GM23248 (cell line): ENCODE results near the gene MYH15. TPM values are rescaled to one million over a fixed set of nuclear protein-coding genes. Genes with fewer than 3 reads are reported as not detected.

Source experiments
- DNase-seq: peaks from one replicate; pipeline ENCODE4 v3.0.0-alpha.2; 2015
- H2AFZ ChIP-seq: fragments of 200-600 bp; sonication (generic); 2 replicates; pipeline ENCODE4 v1.6.1; 2016; ENCODE audit warnings: antibody characterized with exemption
- H3F3A ChIP-seq: fragments of 200-600 bp; sonication (generic); 2 replicates; pipeline ENCODE4 v1.6.1; 2016; ENCODE audit warnings: mild to moderate bottlenecking, antibody characterized with exemption, mixed run types; ENCODE audit not compliant: insufficient read depth
- H3K27ac ChIP-seq: fragments of 200-600 bp; sonication (generic); 2 replicates; pipeline ENCODE4 v1.5.1; 2016; ENCODE audit warnings: mild to moderate bottlenecking
- H3K27me3 ChIP-seq: fragments of 200-600 bp; sonication (generic); replicated peaks from 2 replicates; pipeline ENCODE4 v1.6.1; 2016; ENCODE audit warnings: mild to moderate bottlenecking; ENCODE audit not compliant: insufficient read depth
- H3K36me3 ChIP-seq: fragments of 200-600 bp; sonication (generic); 2 replicates; pipeline ENCODE4 v1.6.1; 2016; ENCODE audit warnings: low read depth, mild to moderate bottlenecking
- H3K4me1 ChIP-seq: fragments of 200-600 bp; sonication (generic); 2 replicates; pipeline ENCODE4 v1.6.1; 2016; ENCODE audit warnings: mild to moderate bottlenecking; ENCODE audit not compliant: insufficient read depth
- H3K4me2 ChIP-seq: fragments of 200-600 bp; sonication (generic); one replicate; pipeline ENCODE4 v1.6.1; 2016; ENCODE audit warnings: mild to moderate bottlenecking; ENCODE audit not compliant: unreplicated experiment
- H3K4me3 ChIP-seq: fragments of 200-600 bp; sonication (generic); 2 replicates; pipeline ENCODE4 v1.5.1; 2016; ENCODE audit warnings: mild to moderate bottlenecking
- H3K79me2 ChIP-seq: fragments of 200-600 bp; sonication (generic); 2 replicates; pipeline ENCODE4 v1.6.1; 2016; ENCODE audit warnings: mild to moderate bottlenecking; ENCODE audit not compliant: insufficient read depth
- H3K9ac ChIP-seq: fragments of 200-600 bp; sonication (generic); 2 replicates; pipeline ENCODE4 v1.6.1; 2016; ENCODE audit warnings: mild to moderate bottlenecking
- H3K9me2 ChIP-seq: fragments of 200-600 bp; sonication (generic); 2 replicates; pipeline ENCODE4 v1.6.1; 2016; ENCODE audit warnings: mixed run types, mild to moderate bottlenecking, moderate library complexity; ENCODE audit not compliant: insufficient read depth
- H3K9me3 ChIP-seq: fragments of 200-600 bp; sonication (generic); one replicate; pipeline ENCODE4 v1.6.1; 2017; ENCODE audit warnings: low read depth
- H4K20me1 ChIP-seq: fragments of 200-600 bp; sonication (generic); 2 replicates; pipeline ENCODE4 v1.6.0; 2016; ENCODE audit not compliant: insufficient read depth
- EZH2 ChIP-seq: fragments of 200-600 bp; sonication (generic); IDR thresholded peaks from 2 replicates; pipeline ENCODE4 v1.6.1; 2018; ENCODE audit warnings: antibody characterized with exemption, mild to moderate bottlenecking; ENCODE audit not compliant: insufficient read depth, poor library complexity, severe bottlenecking
- EZH2phosphoT487 ChIP-seq: fragments of 200-600 bp; sonication (generic); IDR thresholded peaks from 2 replicates; pipeline ENCODE4 v1.6.1; 2018; ENCODE audit warnings: antibody characterized with exemption, moderate library complexity, mild to moderate bottlenecking, low read depth; ENCODE audit not compliant: insufficient read depth
- WGBS, 2 experiments: methylation state at CpG; one replicate each; pipeline ENCODE4 v1.1.6; 2015 to 2017; ENCODE audit warnings: low lambda C conversion rate in 2 of 2, low coverage in 1 of 2; ENCODE audit errors: missing lambda C conversion rate in 2 of 2; 5-methylcytosine and 5-hydroxymethylcytosine counted together
- in situ Hi-C: fragments of 300-500 bp; cut with MboI; formaldehyde crosslinking; loops from 2 replicates; pipeline ENCODE4 v1.15.0; 2020
- polyA plus RNA-seq: library from polyadenylated mRNA; unstranded; fragments of >200 nt; fragmentation: Nextera tagmentation; extraction: Ambion mirVana; gene quantifications from 2 replicates; pipeline ENCODE4 v1.2.1, GENCODE V29; 2016
- total RNA-seq: library from RNA; depleted of rRNA; stranded (reverse); fragments of >200 nt; shearing (Covaris generic); gene quantifications from 2 replicates; pipeline ENCODE4 v1.2.3, GENCODE V29; 2014

Gene MYH15
- total and polyA plus RNA-seq, 2 experiments from 2014 or later = 0.08 to 0.11 TPM

DNA sequence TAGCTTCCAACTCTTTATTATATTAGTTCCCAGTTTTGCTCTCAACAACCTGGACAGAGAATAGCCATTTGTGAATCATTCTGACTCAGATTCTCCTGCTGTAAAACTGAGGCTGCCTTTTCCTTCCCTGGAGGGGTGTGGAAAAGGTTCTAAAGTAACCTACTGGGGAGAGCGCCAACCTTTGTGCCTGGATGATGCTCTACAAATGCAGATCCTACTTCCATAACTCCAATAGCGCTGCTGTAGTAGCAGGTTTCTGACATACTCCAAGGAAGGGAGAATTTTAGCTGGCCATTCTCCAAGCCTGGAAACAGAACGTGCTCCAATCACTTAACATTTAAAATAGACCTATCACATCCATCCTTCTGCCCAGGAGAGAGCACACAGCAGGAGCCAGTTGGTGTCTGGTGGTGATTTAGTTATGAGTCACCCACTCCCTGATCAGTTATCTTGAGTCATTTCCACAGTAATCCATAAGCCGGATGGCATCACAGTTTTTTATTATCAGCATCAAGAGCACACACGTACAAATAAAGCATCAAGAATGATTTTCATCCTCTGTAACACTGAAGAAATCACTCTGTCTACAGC lies 38.3 kb downstream of the MYH15 start:
- Histone ChIP-seq H3K9ac (peak overlapping the region; percentile 27; the same call in 1 of the 2 replicates), H3K79me2 (no peaks in the 10 kb centered on the region), H2AFZ (peak overlapping the region; percentile 38), H3K4me2 (peak overlapping the region; percentile 56), H3K27me3 (no peaks in the 10 kb centered on the region), H3K36me3 (no peaks in the 10 kb centered on the region), H3K27ac (peak overlapping the region; percentile 71), H3K9me2 (no peaks in the 10 kb centered on the region), H3K4me3 (peak overlapping the region; percentile 31), H3F3A (peaks cover 26% of the 10 kb centered on the region), H4K20me1 (no peaks in the 10 kb centered on the region), H3K4me1 (peaks cover 19% of the 10 kb centered on the region), H3K9me3 (no peaks in the 10 kb centered on the region)
- DNase-seq = peak; percentile 93
- 7 to 10% methylated on average over 5 of the region's 5 CpGs for WGBS, 2 experiments
- TF ChIP-seq EZH2 = no peak
- TF ChIP-seq EZH2phosphoT487 = no peak
- in situ Hi-C loops = loop anchor here (10.0 kb wide), 1 partner anchor 547 kb away; no protein-coding TSS in a partner anchor

DNA sequence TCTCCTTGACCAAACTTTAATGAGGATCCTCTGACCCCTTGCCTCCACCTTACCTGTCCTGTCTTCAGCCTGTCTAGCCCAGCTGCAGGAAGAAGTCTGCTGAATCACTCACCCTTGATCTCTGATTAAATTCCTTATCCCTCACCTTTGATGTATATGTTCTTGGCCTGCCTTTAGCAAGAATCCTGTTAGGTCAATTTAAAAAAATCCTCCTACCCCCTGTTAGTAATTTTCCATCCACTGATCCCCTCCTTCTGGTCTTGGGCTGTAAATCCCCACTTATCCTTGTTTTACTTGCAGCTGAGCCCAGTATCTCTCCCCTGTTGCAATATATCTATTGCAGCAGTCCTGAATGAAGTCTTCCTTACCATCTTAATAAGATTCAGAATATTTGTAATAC lies 39.0 kb downstream of the MYH15 start:
- Histone ChIP-seq H3K36me3 (no peaks in the 10 kb centered on the region), H3K9me3 (no peaks in the 10 kb centered on the region), H3K27ac (peak overlapping the region; percentile 71), H3K4me3 (peak overlapping the region; percentile 31), H3K4me2 (peak overlapping the region; percentile 56), H4K20me1 (no peaks in the 10 kb centered on the region), H3K9ac (peak overlapping the region; percentile 27; the same call in 1 of the 2 replicates), H3K4me1 (peaks cover 19% of the 10 kb centered on the region), H3F3A (peaks cover 26% of the 10 kb centered on the region), H3K27me3 (no peaks in the 10 kb centered on the region), H2AFZ (0 out of 2 replicates have a peak overlapping the region, but pooled peaks have one; percentile 38), H3K79me2 (no peaks in the 10 kb centered on the region), H3K9me2 (no peaks in the 10 kb centered on the region)
- TF ChIP-seq EZH2 (no peak), EZH2phosphoT487 (no peak)
- DNase-seq = peak; percentile 42
- in situ Hi-C loops = loop anchor here (10.0 kb wide), 1 partner anchor 547 kb away; no protein-coding TSS in a partner anchor

DNA sequence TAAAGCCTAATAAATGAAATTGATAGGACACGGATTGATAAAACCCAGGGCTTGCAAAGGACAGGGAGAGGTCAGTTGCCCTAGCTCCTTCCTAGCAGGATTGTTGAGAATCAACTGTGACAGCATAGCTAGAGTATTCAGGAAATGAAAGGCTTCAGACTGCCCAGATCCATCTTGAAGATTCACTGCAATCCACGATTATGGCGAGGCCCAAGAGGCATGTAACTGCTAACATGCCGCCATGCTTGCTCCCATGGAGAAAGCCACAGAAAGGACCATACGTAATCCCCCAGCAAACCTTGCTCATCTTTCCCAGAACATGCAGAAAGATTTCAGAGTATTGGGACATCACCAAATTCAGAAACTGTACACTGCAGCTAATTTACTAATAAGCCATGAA lies 41.3 kb downstream of the MYH15 start:
- Histone ChIP-seq H4K20me1 (no peaks in the 10 kb centered on the region), H3K27me3 (no peaks in the 10 kb centered on the region), H3K4me1 (peaks cover 19% of the 10 kb centered on the region), H3K9me2 (no peaks in the 10 kb centered on the region; the same call in 1 of the 2 replicates), H3K9ac (no peak overlapping the region), H3K9me3 (no peaks in the 10 kb centered on the region), H3K79me2 (no peaks in the 10 kb centered on the region), H3K4me2 (no peak overlapping the region), H3F3A (peaks cover 26% of the 10 kb centered on the region), H3K4me3 (no peak overlapping the region), H3K36me3 (no peaks in the 10 kb centered on the region), H3K27ac (no peak overlapping the region), H2AFZ (no peak overlapping the region)
- in situ Hi-C loops = no loop called here
- TF ChIP-seq EZH2phosphoT487 = no peak
- TF ChIP-seq EZH2 = no peak
- WGBS, 2 experiments = 98 to 99% methylated on average over 4 to 5 of the region's 5 CpGs
- no peak for DNase-seq

DNA sequence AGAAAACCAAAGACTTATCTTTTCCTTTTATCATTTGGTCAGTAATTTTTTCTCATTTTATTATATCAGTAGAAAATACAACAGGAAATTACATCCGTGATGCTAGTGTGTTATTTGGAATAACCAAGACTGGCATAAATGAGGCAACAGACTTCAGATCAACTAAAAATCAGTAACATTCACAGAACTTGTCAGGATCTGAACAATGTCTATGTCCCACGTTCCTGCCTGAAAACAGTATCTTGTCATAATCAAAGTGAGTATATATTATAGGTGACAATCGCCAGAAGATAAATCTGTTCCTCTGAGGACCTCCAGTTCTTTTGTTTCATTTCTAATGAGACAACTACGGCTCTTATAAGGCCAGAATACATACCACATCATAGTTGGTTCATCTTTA lies 41.8 kb downstream of the MYH15 start:
- no peak for DNase-seq
- no peaks in the 10 kb centered on the region for H3K9me3 ChIP-seq
- H3K79me2 ChIP-seq = no peaks in the 10 kb centered on the region
- H3F3A ChIP-seq = peaks cover 26% of the 10 kb centered on the region
- in situ Hi-C loops = no loop called here
- peaks cover 19% of the 10 kb centered on the region for H3K4me1 ChIP-seq
- WGBS, 2 experiments = 61 to 66% methylated on average over 4 of the region's 4 CpGs
- H3K9ac ChIP-seq = no peak overlapping the region
- no peaks in the 10 kb centered on the region for H3K27me3 ChIP-seq
- H3K4me3 ChIP-seq = no peak overlapping the region
- H3K4me2 ChIP-seq = no peak overlapping the region
- TF ChIP-seq EZH2phosphoT487 = no peak
- no peak for TF ChIP-seq EZH2
- no peaks in the 10 kb centered on the region for H3K36me3 ChIP-seq
- no peaks in the 10 kb centered on the region for H4K20me1 ChIP-seq
- H2AFZ ChIP-seq = no peak overlapping the region
- no peaks in the 10 kb centered on the region; the same call in 1 of the 2 replicates for H3K9me2 ChIP-seq
- H3K27ac ChIP-seq = no peak overlapping the region

DNA sequence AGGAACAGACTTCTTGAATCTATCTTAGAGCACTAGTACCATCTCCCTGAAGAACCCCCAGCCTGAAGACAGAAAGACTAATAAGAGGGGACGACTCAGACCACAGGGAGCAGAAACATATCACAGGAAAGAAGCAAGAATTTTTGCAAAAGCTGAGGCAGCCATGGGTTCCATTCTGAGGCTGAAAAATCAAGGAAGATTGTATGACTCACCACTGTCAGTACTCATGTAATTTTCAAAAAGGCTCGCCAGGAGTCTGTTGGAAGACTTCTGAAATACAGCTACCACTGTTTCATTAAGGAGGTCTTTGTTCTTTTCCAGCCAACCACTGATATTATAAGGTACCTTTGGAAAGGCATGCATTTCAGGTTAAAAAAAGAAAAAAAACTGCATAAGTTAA lies 47.5 kb downstream of the MYH15 start:
- peaks cover 16% of the 10 kb centered on the region for H3F3A ChIP-seq
- H3K27ac ChIP-seq = no peak overlapping the region
- no peak overlapping the region for H3K9ac ChIP-seq
- 24 to 25% methylated on average over 2 of the region's 2 CpGs for whole genome bisulfite sequencing, 2 experiments
- no peaks in the 10 kb centered on the region for H3K36me3 ChIP-seq
- H3K79me2 ChIP-seq = no peaks in the 10 kb centered on the region
- H3K4me2 ChIP-seq = peak overlapping the region; percentile 13
- peak; percentile 77 for DNase-seq
- TF ChIP-seq EZH2 (no peak), EZH2phosphoT487 (no peak)
- H4K20me1 ChIP-seq = no peaks in the 10 kb centered on the region
- in situ Hi-C loops = no loop called here
- H3K4me1 ChIP-seq = peaks cover 19% of the 10 kb centered on the region
- no peaks in the 10 kb centered on the region; the same call in 1 of the 2 replicates for H3K9me2 ChIP-seq
- no peaks in the 10 kb centered on the region for H3K27me3 ChIP-seq
- 0 out of 2 replicates have a peak overlapping the region, but pooled peaks have one; percentile 26 for H2AFZ ChIP-seq
- H3K4me3 ChIP-seq = no peak overlapping the region
- no peaks in the 10 kb centered on the region for H3K9me3 ChIP-seq
